Psoas muscle (tissue), 8 donors: ENCODE data around the gene BTBD6. TPM values are rescaled to one million over a fixed set of nuclear protein-coding genes. Genes with fewer than 3 reads are reported as not detected.
A peak's percentile ranks its signal among the peaks of the same experiment; 100 is the strongest.

ENCODE experiments used
- ATAC-seq, 4 donors: fragments of 200-7000 bp; cut with Tn5 transposase; one replicate each; pipeline ENCODE4 v1.9.1; 2020; ENCODE audit warnings: moderate library complexity in 3 of 4, mild to moderate bottlenecking in 2 of 4
- DNase-seq, 2 donors: peaks; one replicate each; pipeline ENCODE4 v3.0.0-alpha.2; 2020
- H3K27ac ChIP-seq: fragments of 200-600 bp; one replicate; pipeline ENCODE4 v1.8.0; 2022
- H3K27me3 ChIP-seq, 3 donors: fragments of 200-600 bp in 1 of 3; one replicate each; pipeline versions ENCODE4 v1.6.1 to v1.8.0; 2013 to 2022; ENCODE audit warnings: low read length in 2 of 3, mild to moderate bottlenecking in 2 of 3, moderate library complexity in 1 of 3; ENCODE audit not compliant: insufficient read depth in 3 of 3
- H3K36me3 ChIP-seq, 2 donors: fragments of 200-600 bp in 1 of 2; one replicate each; pipeline versions ENCODE4 v1.6.1 to v1.8.0; 2013 to 2022; ENCODE audit warnings: low read depth in 1 of 2, mild to moderate bottlenecking in 1 of 2, moderate library complexity in 1 of 2; ENCODE audit not compliant: insufficient read depth in 1 of 2
- H3K4me1 ChIP-seq: fragments of 200-600 bp; one replicate; pipeline ENCODE4 v1.8.0; 2022
- H3K4me3 ChIP-seq: fragments of 200-600 bp; one replicate; pipeline ENCODE4 v1.8.0; 2022; ENCODE audit warnings: mild to moderate bottlenecking
- H3K9me3 ChIP-seq: fragments of 200-600 bp; one replicate; pipeline ENCODE4 v1.8.0; 2022
- WGBS, 3 donors: extraction: QIAGEN DNeasy Blood & Tissue Kit; methylation state at CpG; one replicate each; pipeline versions ENCODE4 v1.1.6 to v1.1.7; 2013; 5-methylcytosine and 5-hydroxymethylcytosine counted together
- intact Hi-C, 2 donors: fragments of 100-400 bp; cut with DNase I; formaldehyde crosslinking; loops; one replicate each; pipeline versions ENCODE4 v1.11.0 to v1.14.2; 2022
- polyA plus RNA-seq, 3 donors: library from polyadenylated mRNA; stranded (reverse); fragments of 200-250 nt; gene quantifications; one replicate each; pipeline ENCODE4 v1.2.3, GENCODE V29; 2013
- total RNA-seq, 4 donors: library from RNA; stranded (reverse); fragmentation: NEBNext Ultra II Directional in 2 of 4; extraction: Animal tissue kit (Norgen Biotek cat#: 25700) in 2 of 4; gene quantifications; one replicate each; pipeline versions ENCODE4 v1.2.1 to v1.2.4, GENCODE V29; 2021 to 2023
- TF ChIP-seq, protein P1 (sequence below): fragments of 200-600 bp; IDR thresholded peaks from one replicate; pipeline ENCODE4 v1.8.0; 2022; ENCODE audit warnings: antibody characterized with exemption
- donor health status: healthy with polysubstance abuse.
- donor health status: DM: no; HTN: no; CAD: no; lungs with moderate emphysema.
- donor health status: Bipolar disorder and iron deficiency.
- donor health status: healthy.
- donor health status: DM: yes; HTN: yes; CAD: no.
- donor health status: DM: no; HTN: no; CAD: no.
- donor health status: DM: no; HTN: no; CAD: no.
- donor health status: DM: yes; HTN: yes; CAD: no.

BTBD6 gene
- total and polyA plus RNA-seq, 7 donors: 48.3 to 79.7 (median 72.2) TPM

DNA sequence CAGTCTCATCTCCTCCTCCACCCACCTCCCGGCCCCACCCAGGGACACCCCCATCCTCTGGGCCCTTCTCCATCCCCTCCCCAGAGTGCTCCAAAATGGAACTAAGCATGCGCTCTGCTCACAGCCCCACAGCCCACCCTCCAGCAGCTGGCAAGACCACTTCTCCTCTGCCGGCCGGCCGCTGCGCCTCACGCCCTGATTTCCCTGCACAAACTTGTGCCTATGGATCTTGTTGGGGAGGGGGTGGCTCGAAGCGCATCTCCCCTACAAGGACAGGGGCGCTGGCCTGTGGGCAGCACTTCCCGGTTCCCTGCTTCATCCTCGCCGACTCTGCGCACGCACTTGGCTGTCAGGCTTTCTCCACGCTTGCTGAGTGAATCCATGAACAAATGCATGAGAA, 47.7 kb upstream of the BTBD6 start:
- DNase-seq: no peak
- Histone ChIP-seq H3K4me1 (peaks cover 33% of the 10 kb centered on the region), H3K27me3 (peaks cover 0 to 42% (median 5%) of the 10 kb centered on the region in 3 donors), H3K27ac (no peak overlapping the region), H3K9me3 (no peaks in the 10 kb centered on the region), H3K36me3 (no peaks in the 10 kb centered on the region), H3K4me3 (no peak overlapping the region)
- intact Hi-C loops: loop anchor here in 1 of 2 donors (5.0 kb wide), 3 partner anchors 82 to 152 kb away; no protein-coding TSS in a partner anchor
- no peak for ATAC-seq
- TF ChIP-seq, protein P1, sequence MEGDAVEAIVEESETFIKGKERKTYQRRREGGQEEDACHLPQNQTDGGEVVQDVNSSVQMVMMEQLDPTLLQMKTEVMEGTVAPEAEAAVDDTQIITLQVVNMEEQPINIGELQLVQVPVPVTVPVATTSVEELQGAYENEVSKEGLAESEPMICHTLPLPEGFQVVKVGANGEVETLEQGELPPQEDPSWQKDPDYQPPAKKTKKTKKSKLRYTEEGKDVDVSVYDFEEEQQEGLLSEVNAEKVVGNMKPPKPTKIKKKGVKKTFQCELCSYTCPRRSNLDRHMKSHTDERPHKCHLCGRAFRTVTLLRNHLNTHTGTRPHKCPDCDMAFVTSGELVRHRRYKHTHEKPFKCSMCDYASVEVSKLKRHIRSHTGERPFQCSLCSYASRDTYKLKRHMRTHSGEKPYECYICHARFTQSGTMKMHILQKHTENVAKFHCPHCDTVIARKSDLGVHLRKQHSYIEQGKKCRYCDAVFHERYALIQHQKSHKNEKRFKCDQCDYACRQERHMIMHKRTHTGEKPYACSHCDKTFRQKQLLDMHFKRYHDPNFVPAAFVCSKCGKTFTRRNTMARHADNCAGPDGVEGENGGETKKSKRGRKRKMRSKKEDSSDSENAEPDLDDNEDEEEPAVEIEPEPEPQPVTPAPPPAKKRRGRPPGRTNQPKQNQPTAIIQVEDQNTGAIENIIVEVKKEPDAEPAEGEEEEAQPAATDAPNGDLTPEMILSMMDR: no peak
- 56 to 63% (median 57%) methylated on average over 16 of the region's 16 CpGs for WGBS, 3 donors

DNA sequence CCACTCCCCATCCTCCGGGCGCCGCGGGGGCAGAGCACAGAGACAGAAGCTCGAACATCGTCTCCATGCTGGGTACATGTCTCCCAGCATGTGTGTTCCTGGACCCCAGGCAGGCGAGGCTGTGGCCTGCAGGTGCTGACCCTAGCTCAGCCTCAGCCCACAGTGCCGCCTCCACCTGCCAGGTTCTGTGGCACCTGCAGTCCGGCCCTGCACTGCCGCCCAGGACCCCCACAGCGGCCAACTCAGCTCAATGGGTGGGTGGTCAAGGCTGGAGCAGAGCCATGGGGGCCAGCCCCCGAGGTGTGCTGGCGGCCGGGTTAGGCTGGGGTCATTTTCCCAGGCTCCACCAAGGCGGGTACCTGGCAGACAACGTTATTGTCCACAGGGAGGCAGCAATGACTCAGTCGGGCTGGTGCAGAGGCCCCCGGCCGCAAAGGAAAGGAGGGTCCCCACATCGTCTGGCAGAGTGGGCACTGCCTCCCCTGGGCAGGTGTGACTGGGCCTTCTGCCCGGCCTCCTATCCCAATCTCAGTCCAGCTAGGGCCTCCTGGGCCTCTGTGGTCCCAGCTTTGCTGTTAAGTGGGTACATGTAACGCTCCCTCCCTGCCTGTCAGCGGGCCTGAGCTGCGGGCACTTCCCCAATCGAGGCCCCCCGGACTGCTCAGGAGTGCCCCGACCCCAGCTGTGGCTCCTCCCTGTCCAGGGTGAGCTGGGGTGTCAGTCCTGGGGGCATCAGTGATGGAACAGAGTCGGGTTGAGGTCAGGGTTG, 47.0 kb upstream of the BTBD6 start:
- ATAC-seq: no peak

DNA sequence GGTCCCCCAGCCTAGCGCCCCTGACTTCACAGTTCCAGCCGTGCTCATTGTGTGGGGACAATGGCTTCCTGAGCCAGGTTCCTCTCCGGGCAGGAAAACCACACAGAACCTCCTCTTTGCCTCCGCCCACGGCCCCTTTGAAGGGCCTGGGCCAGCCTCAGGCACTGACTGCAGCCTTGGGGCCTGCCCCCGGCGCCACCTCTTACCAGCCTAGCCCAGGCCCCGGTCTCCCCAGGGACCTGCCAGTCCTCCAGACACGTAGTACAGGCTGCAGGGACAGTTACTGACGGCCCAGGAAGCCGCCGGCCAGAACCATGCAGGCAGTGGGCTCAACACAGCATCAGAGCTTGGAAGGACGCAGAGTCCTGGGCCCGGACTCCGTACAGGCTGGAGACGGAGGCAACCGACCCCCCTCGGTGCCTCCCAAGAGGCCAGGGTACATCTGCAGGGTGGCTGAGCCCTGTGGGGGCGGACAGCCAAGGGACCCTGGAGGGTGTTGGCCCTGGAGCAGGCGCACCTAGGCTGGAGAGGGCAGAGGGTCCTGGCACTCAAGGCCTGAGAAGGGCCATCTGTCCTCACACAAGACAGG, 46.3 kb upstream of the BTBD6 start:
- ATAC-seq (no peak), DNase-seq (no peak)
- Histone ChIP-seq H3K4me3 (no peak overlapping the region), H3K4me1 (peaks cover 26% of the 10 kb centered on the region), H3K27me3 (peaks cover 0 to 28% (median 5%) of the 10 kb centered on the region in 3 donors), H3K27ac (peak overlapping the region; percentile 41), H3K9me3 (no peaks in the 10 kb centered on the region), H3K36me3 (no peaks in the 10 kb centered on the region)
- intact Hi-C loops: loop anchor here in 1 of 2 donors (5.0 kb wide), 3 partner anchors 80 to 150 kb away; no protein-coding TSS in a partner anchor
- TF ChIP-seq, protein P1: no peak
- 57 to 61% (median 59%) methylated on average over 20 of the region's 20 CpGs for WGBS, 3 donors

More for the DNA sequence above, 47.0 kb upstream of the BTBD6 start:
- H3K36me3 ChIP-seq: no peaks in the 10 kb centered on the region
- no peaks in the 10 kb centered on the region for H3K9me3 ChIP-seq
- 54 to 59% (median 57%) methylated on average over 28 of the region's 28 CpGs for WGBS, 3 donors
- peak overlapping the region; percentile 41 for H3K27ac ChIP-seq
- H3K27me3 ChIP-seq: peaks cover 0 to 35% (median 5%) of the 10 kb centered on the region in 3 donors
- TF ChIP-seq, protein P1: no peak
- intact Hi-C loops: loop anchor here in 1 of 2 donors (5.0 kb wide), 3 partner anchors 81 to 151 kb away; no protein-coding TSS in a partner anchor
- no peak for DNase-seq
- peaks cover 33% of the 10 kb centered on the region for H3K4me1 ChIP-seq
- no peak overlapping the region for H3K4me3 ChIP-seq

DNA sequence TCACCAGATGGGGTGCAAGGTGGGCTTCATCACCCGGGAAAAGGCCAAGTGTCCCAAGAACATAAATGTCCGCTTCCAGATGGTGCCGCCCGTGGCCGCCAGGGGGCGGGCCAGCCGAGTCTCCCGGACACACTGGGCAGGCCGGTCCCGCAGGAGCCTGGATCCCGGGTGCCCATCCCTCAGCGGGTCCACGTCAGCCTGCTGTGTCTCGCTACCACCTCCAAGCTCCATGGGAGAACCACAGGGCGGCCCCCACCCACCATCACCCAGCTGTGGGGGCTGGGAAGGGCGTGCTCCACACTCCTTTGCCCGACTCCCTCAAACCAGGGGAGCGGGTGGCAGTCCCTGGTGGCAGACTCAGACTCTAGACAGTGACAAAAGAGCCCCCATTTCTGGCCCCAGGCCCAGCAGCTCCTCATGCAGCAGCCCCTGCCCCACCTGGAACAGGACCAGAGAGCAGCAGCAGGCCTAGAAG, 45.2 kb upstream of the BTBD6 start:
- H3K9me3 ChIP-seq: no peaks in the 10 kb centered on the region
- no peak overlapping the region for H3K4me3 ChIP-seq
- H3K4me1 ChIP-seq: peaks cover 24% of the 10 kb centered on the region
- no peak overlapping the region for H3K27ac ChIP-seq
- H3K27me3 ChIP-seq: peaks cover 0 to 20% (median under 1%) of the 10 kb centered on the region in 3 donors
- ATAC-seq: peak; percentile 62 to 82 (median 70)
- TF ChIP-seq, protein P1: peak; percentile 94
- intact Hi-C loops: loop anchor here (1.0 to 5.0 kb wide), 5 partner anchors 78 to 149 kb away; no protein-coding TSS in a partner anchor
- no peaks in the 10 kb centered on the region for H3K36me3 ChIP-seq
- DNase-seq: peak; percentile 80 to 88
- WGBS, 3 donors: 8 to 10% (median 9%) methylated on average over 18 of the region's 18 CpGs
